BLaER1 (cell line): ENCODE results near the gene KREMEN1.

Source experiments
- H3K27ac ChIP-seq: shearing (Covaris generic); formaldehyde crosslinking; 2 replicates; pipeline ENCODE4 v1.8.1; 2022
- H3K27me3 ChIP-seq: shearing (Covaris generic); formaldehyde crosslinking; 2 replicates; pipeline ENCODE4 v1.8.1; 2022
- H3K36me3 ChIP-seq: shearing (Covaris generic); formaldehyde crosslinking; 2 replicates; pipeline ENCODE4 v1.8.1; 2022
- H3K4me1 ChIP-seq: shearing (Covaris generic); formaldehyde crosslinking; 2 replicates; pipeline ENCODE4 v1.8.1; 2022
- H3K4me2 ChIP-seq: shearing (Covaris generic); formaldehyde crosslinking; 2 replicates; pipeline ENCODE4 v1.8.1; 2022
- H3K4me3 ChIP-seq: shearing (Covaris generic); formaldehyde crosslinking; 2 replicates; pipeline ENCODE4 v1.8.1; 2022
- H3K9ac ChIP-seq: shearing (Covaris generic); formaldehyde crosslinking; 2 replicates; pipeline ENCODE4 v1.8.1; 2022
- H3K9me3 ChIP-seq: shearing (Covaris generic); formaldehyde crosslinking; 2 replicates; pipeline ENCODE4 v1.8.1; 2022
- H4K20me1 ChIP-seq: shearing (Covaris generic); formaldehyde crosslinking; 2 replicates; pipeline ENCODE4 v1.8.1; 2022
- Cebpa-rat ChIP-seq: shearing (Covaris generic); IDR thresholded peaks from 2 replicates; pipeline ENCODE4 v1.8.1; 2022

Gene KREMEN1

GRCh38 chr22:29072979-29073617 lies at the start of gene KREMEN1:
KREMEN1 (plus strand) TSS chr22:29073035; CDS start chr22:29073131, 96 bp downstream.
- Histone ChIP-seq H3K9ac (peak within 1 kb of the TSS; percentile 55), H3K9me3 (no peaks in the 10 kb centered on the region; the same call in 1 of the 2 replicates), H3K27ac (no peak within 1 kb of the TSS), H4K20me1 (peaks cover 40% of the 10 kb centered on the region), H3K36me3 (no peaks in the 10 kb centered on the region), H3K4me3 (peak within 1 kb of the TSS; percentile 70), H3K27me3 (peaks cover 77% of the 10 kb centered on the region), H3K4me1 (peaks cover 23% of the 10 kb centered on the region), H3K4me2 (peak within 1 kb of the TSS; percentile 96)
- TF ChIP-seq Cebpa-rat, result no peak

- Histone ChIP-seq H3K4me2 (no peak overlapping the region), H3K27ac (no peak overlapping the region), H4K20me1 (peaks cover 30% of the 10 kb centered on the region), H3K4me3 (no peak overlapping the region), H3K27me3 (no peaks in the 10 kb centered on the region), H3K9ac (no peak overlapping the region), H3K9me3 (peaks cover 4% of the 10 kb centered on the region; the same call in 1 of the 2 replicates), H3K4me1 (peaks cover 4% of the 10 kb centered on the region), H3K36me3 (peaks cover 9% of the 10 kb centered on the region)
- TF ChIP-seq Cebpa-rat, result no peak
Observed at GRCh38 chr22:29023172-29023796, 49.6 kb upstream of the KREMEN1 start.

GRCh38 chr22:29026579-29026978 lies 46.3 kb upstream of the KREMEN1 start:
- Histone ChIP-seq H3K4me2 (no peak overlapping the region), H3K27me3 (peaks cover 30% of the 10 kb centered on the region), H3K9ac (no peak overlapping the region), H4K20me1 (peaks cover 63% of the 10 kb centered on the region), H3K4me1 (peaks cover 17% of the 10 kb centered on the region), H3K9me3 (no peaks in the 10 kb centered on the region), H3K4me3 (no peak overlapping the region), H3K27ac (no peak overlapping the region), H3K36me3 (peaks cover 7% of the 10 kb centered on the region)
- no peak for TF ChIP-seq Cebpa-rat

- no peak for TF ChIP-seq Cebpa-rat
- Histone ChIP-seq H3K9me3 (no peaks in the 10 kb centered on the region), H3K4me3 (no peak overlapping the region), H3K9ac (no peak overlapping the region), H3K4me1 (peaks cover 23% of the 10 kb centered on the region), H3K27me3 (peaks cover 36% of the 10 kb centered on the region), H3K4me2 (no peak overlapping the region), H3K27ac (no peak overlapping the region), H3K36me3 (peaks cover 7% of the 10 kb centered on the region), H4K20me1 (peaks cover 71% of the 10 kb centered on the region)
Observed at GRCh38 chr22:29028468-29028867, 44.4 kb upstream of the KREMEN1 start.

- no peak for TF ChIP-seq Cebpa-rat
- peaks cover 7% of the 10 kb centered on the region for H3K36me3 ChIP-seq
Observed at GRCh38 chr22:29029202-29030000, 43.4 kb upstream of the KREMEN1 start.

GRCh38 chr22:29030016-29030617 lies 42.7 kb upstream of the KREMEN1 start:
- TF ChIP-seq Cebpa-rat, result no peak
- H3K4me2 ChIP-seq, result peak overlapping the region; percentile 77
- H3K27ac ChIP-seq, result no peak overlapping the region
- peaks cover 23% of the 10 kb centered on the region for H3K4me1 ChIP-seq
- no peaks in the 10 kb centered on the region for H3K9me3 ChIP-seq
- H3K4me3 ChIP-seq, result peak overlapping the region; percentile 40
- H3K36me3 ChIP-seq, result peaks cover 7% of the 10 kb centered on the region
- H3K9ac ChIP-seq, result no peak overlapping the region
- peaks cover 36% of the 10 kb centered on the region for H3K27me3 ChIP-seq
- peaks cover 79% of the 10 kb centered on the region for H4K20me1 ChIP-seq

More at GRCh38 chr22:29029202-29030000, 43.4 kb upstream of the KREMEN1 start:
- Histone ChIP-seq H3K9me3 (no peaks in the 10 kb centered on the region), H3K4me3 (no peak overlapping the region), H3K4me2 (no peak overlapping the region), H4K20me1 (peaks cover 71% of the 10 kb centered on the region), H3K4me1 (peaks cover 23% of the 10 kb centered on the region), H3K27me3 (peaks cover 36% of the 10 kb centered on the region), H3K27ac (no peak overlapping the region), H3K9ac (no peak overlapping the region)

- H3K9me3 ChIP-seq, result no peaks in the 10 kb centered on the region
- H3K27me3 ChIP-seq, result peaks cover 36% of the 10 kb centered on the region
- TF ChIP-seq Cebpa-rat, result no peak
- peaks cover 7% of the 10 kb centered on the region for H3K36me3 ChIP-seq
- no peak overlapping the region for H3K27ac ChIP-seq
- peak overlapping the region; percentile 40 for H3K4me3 ChIP-seq
- peak overlapping the region; percentile 77 for H3K4me2 ChIP-seq
- H4K20me1 ChIP-seq, result peaks cover 85% of the 10 kb centered on the region
- peaks cover 23% of the 10 kb centered on the region for H3K4me1 ChIP-seq
- H3K9ac ChIP-seq, result no peak overlapping the region
Observed at GRCh38 chr22:29030618-29031226, 42.1 kb upstream of the KREMEN1 start.

GRCh38 chr22:29031227-29032011 lies 41.4 kb upstream of the KREMEN1 start:
- Histone ChIP-seq H3K4me2 (peak overlapping the region; percentile 77), H3K4me3 (peak overlapping the region; percentile 40; the same call in 1 of the 2 replicates), H3K9ac (no peak overlapping the region)

More at GRCh38 chr22:29031227-29032011, 41.4 kb upstream of the KREMEN1 start:
- Histone ChIP-seq H3K36me3 (peaks cover 5% of the 10 kb centered on the region), H4K20me1 (peaks cover 86% of the 10 kb centered on the region), H3K27ac (no peak overlapping the region), H3K9me3 (no peaks in the 10 kb centered on the region), H3K27me3 (peaks cover 36% of the 10 kb centered on the region), H3K4me1 (peaks cover 23% of the 10 kb centered on the region)
- TF ChIP-seq Cebpa-rat, result no peak
